Endothelial cell of umbilical vein (primary cell): Measurements from ENCODE around the gene BEAN1. TPM values are rescaled to one million over a fixed set of nuclear protein-coding genes. Genes with fewer than 3 reads are reported as not detected.

Experiments
- BruUV-seq: library from RNA; stranded (reverse); fragments of 400-500 nt; replicated peaks from 2 replicates; lab custom pipeline; 2021; lab: Mats Ljungman, UMichigan
- CTCF ChIA-PET: fragments of 300-600, 350-600 bp; sonication (Branson Sonifier 250); formaldehyde crosslinking; loops from one replicate; lab custom pipeline; 2021; ENCODE audit warnings: antibody characterized with exemption, inconsistent platforms; lab: Charles Lee
- POLR2A ChIA-PET: fragments of 300-600, 350-600 bp; sonication (Branson Sonifier 250); formaldehyde crosslinking; loops from one replicate; lab custom pipeline; 2021; ENCODE audit warnings: antibody characterized with exemption, inconsistent platforms; lab: Charles Lee
- DNase-seq: peaks from one replicate; pipeline ENCODE4 v3.0.0-alpha.2; 2011; ENCODE audit warnings: low read depth, low spot score
- FAIRE-seq: peaks from 2 replicates; lab custom pipeline; 2011; peaks lifted over from hg19 to GRCh38; lab: Jason Lieb, UNC
- H2AFZ ChIP-seq: 2 replicates; pipeline ENCODE4 v1.6.0; 2012; ENCODE audit warnings: low read depth, low read length, control low read depth, inconsistent platforms
- H3K27ac ChIP-seq: 2 replicates; pipeline ENCODE4 v1.5.1; 2011; ENCODE audit warnings: low read depth, mild to moderate bottlenecking, control low read depth, low read length, moderate library complexity; ENCODE audit not compliant: insufficient read depth
- H3K27me3 ChIP-seq, 2 experiments: 2 replicates each; pipeline versions ENCODE4 v1.6.0 to v1.6.1; 2011; ENCODE audit warnings: low read length in 2 of 2, mixed read lengths in 1 of 2; ENCODE audit not compliant: control insufficient read depth in 2 of 2, insufficient read depth in 2 of 2
- H3K36me3 ChIP-seq, 2 experiments: 2 replicates in 1 of 2; 3 replicates in 1 of 2; pipeline ENCODE4 v1.5.1; 2011; ENCODE audit warnings: low read length in 2 of 2, mild to moderate bottlenecking in 1 of 2, moderate library complexity in 1 of 2; ENCODE audit not compliant: control insufficient read depth in 2 of 2, insufficient read depth in 2 of 2; ENCODE audit errors: extremely low read depth in 1 of 2
- H3K4me1 ChIP-seq: 3 replicates; pipeline ENCODE4 v1.5.1; 2011; ENCODE audit warnings: mild to moderate bottlenecking, low read length; ENCODE audit not compliant: control insufficient read depth, insufficient read depth; ENCODE audit errors: extremely low read depth
- H3K4me2 ChIP-seq: 2 replicates; pipeline ENCODE4 v1.6.1; 2011; ENCODE audit warnings: low read length, control low read depth, mixed read lengths; ENCODE audit not compliant: insufficient read depth
- H3K4me3 ChIP-seq, 3 experiments: fragments of 200-600 bp in 1 of 3; sonication (generic), shearing (Covaris generic) in 1 of 3; replicated peaks in 1 of 3; 2 replicates each; pipeline ENCODE4 v1.5.1; 2011 to 2016; ENCODE audit warnings: control low read depth in 3 of 3, low read length in 3 of 3, mild to moderate bottlenecking in 2 of 3, inconsistent platforms in 1 of 3, low read depth in 1 of 3, moderate library complexity in 1 of 3; ENCODE audit not compliant: insufficient read depth in 1 of 3
- H3K79me2 ChIP-seq: 2 replicates; pipeline ENCODE4 v1.6.0; 2012; ENCODE audit warnings: low read length, inconsistent platforms; ENCODE audit not compliant: control insufficient read depth, insufficient read depth
- H3K9ac ChIP-seq: replicated peaks from 2 replicates; pipeline ENCODE3; 2011; ENCODE audit warnings: low read length, control low read depth; ENCODE audit not compliant: insufficient read depth; ENCODE audit errors: extremely low read depth
- H3K9me1 ChIP-seq: replicated peaks from 3 replicates; pipeline ENCODE4 v1.6.0; 2011; ENCODE audit warnings: mild to moderate bottlenecking, low read length; ENCODE audit not compliant: control insufficient read depth, insufficient read depth; ENCODE audit errors: extremely low read depth
- H3K9me3 ChIP-seq: replicated peaks from 2 replicates; pipeline ENCODE4 v1.5.1; 2012; ENCODE audit warnings: low read length, inconsistent platforms; ENCODE audit not compliant: control insufficient read depth, insufficient read depth
- H4K20me1 ChIP-seq: replicated peaks from 2 replicates; pipeline ENCODE3; 2011; ENCODE audit warnings: mild to moderate bottlenecking, low read length; ENCODE audit not compliant: control insufficient read depth, insufficient read depth; ENCODE audit errors: extremely low read depth
- CTCF ChIP-seq, 2 donors: IDR thresholded peaks; 1 replicate in 1 of 2; 2 replicates in 1 of 2; pipeline ENCODE4 v1.5.1; 2011; ENCODE audit warnings: low read length in 2 of 2, mild to moderate bottlenecking in 2 of 2, moderate library complexity in 2 of 2, control low read depth in 1 of 2, inconsistent platforms in 1 of 2, low read depth in 1 of 2; ENCODE audit not compliant: insufficient read depth in 1 of 2; ENCODE audit errors: extremely low read depth in 1 of 2
- EZH2 ChIP-seq: IDR thresholded peaks from 2 replicates; pipeline ENCODE4 v1.6.1; 2012; ENCODE audit warnings: borderline replicate concordance, low read depth, mild to moderate bottlenecking, moderate library complexity, low read length, inconsistent platforms; ENCODE audit not compliant: severe bottlenecking
- FOS ChIP-seq: IDR thresholded peaks from 2 replicates; pipeline ENCODE4 v1.6.1; 2011; ENCODE audit warnings: mild to moderate bottlenecking, low read length, moderate library complexity, borderline replicate concordance; ENCODE audit not compliant: insufficient read depth
- GATA2 ChIP-seq: IDR thresholded peaks from 2 replicates; pipeline ENCODE4 v1.7.0; 2011; ENCODE audit warnings: low read depth, mild to moderate bottlenecking, moderate library complexity, mixed read lengths, low read length; ENCODE audit not compliant: insufficient read length, insufficient read depth
- JUN ChIP-seq: IDR thresholded peaks from 2 replicates; pipeline ENCODE4 v1.6.1; 2011; ENCODE audit warnings: borderline replicate concordance, low read depth; ENCODE audit not compliant: insufficient read length, insufficient read depth
- MAX ChIP-seq: IDR thresholded peaks from 2 replicates; pipeline ENCODE4 v1.6.1; 2011; ENCODE audit not compliant: insufficient read depth, insufficient read length
- MYC ChIP-seq: IDR thresholded peaks from one replicate; pipeline ENCODE4 v1.6.1; 2011; ENCODE audit warnings: mild to moderate bottlenecking, low read depth, low read length
- POLR2A ChIP-seq: IDR thresholded peaks from 2 replicates; pipeline ENCODE4 v1.6.1; 2012; ENCODE audit warnings: low read depth, mild to moderate bottlenecking, control low read depth, low read length
- POLR2AphosphoS5 ChIP-seq: IDR thresholded peaks from 2 replicates; pipeline ENCODE4 v1.6.1; 2012; ENCODE audit warnings: low read depth, mild to moderate bottlenecking, control low read depth, low read length, moderate library complexity; ENCODE audit not compliant: insufficient read depth
- dilution Hi-C: fragments of 300-500 bp; cut with MboI; formaldehyde crosslinking; loops from one replicate; pipeline ENCODE4 v1.15.0; 2019; ENCODE audit warnings: low sequenced_read_pairs; ENCODE audit not compliant: extremely low pct_ligation_motif_present
- intact Hi-C: fragments of 100-400 bp; cut with micrococcal nuclease; formaldehyde crosslinking; loops from one replicate; pipeline ENCODE4 v1.10.0; 2022
- polyA plus RNA-seq, 4 experiments: library from polyadenylated mRNA; depleted of rRNA in 3 of 4; stranded (reverse) in 3 of 4; unstranded in 1 of 4; fragments of >200 nt; gene quantifications; 2 replicates each; pipeline versions ENCODE4 v1.2.1 to v1.2.3, GENCODE V29; 2011 to 2012; ENCODE audit warnings: missing spikeins in 1 of 4
- total RNA-seq: library from RNA; stranded (reverse); gene quantifications from 2 replicates; pipeline ENCODE4 v1.2.3, GENCODE V29; 2021

The BEAN1 gene
- total and polyA plus RNA-seq, 2 donors (not counting 3 experiments of a cell fraction or from before 2014, with no cell fraction given) = not detected

- FAIRE-seq (no peak), DNase-seq (no peak)
- Histone ChIP-seq H3K36me3 (no peaks in the 10 kb centered on the region), H3K27ac (no peak overlapping the region), H3K79me2 (no peaks in the 10 kb centered on the region), H3K4me3 (no peak overlapping the region), H4K20me1 (no peaks in the 10 kb centered on the region), H3K9ac (no peak overlapping the region), H3K4me1 (peaks cover 5% of the 10 kb centered on the region), H3K9me1 (no peaks in the 10 kb centered on the region), H3K4me2 (no peak overlapping the region), H3K9me3 (no peaks in the 10 kb centered on the region), H2AFZ (no peak overlapping the region), H3K27me3 (peaks cover 0 to 8% of the 10 kb centered on the region in 2 experiments)
- POLR2A ChIA-PET = interaction anchor here (0.7 kb wide), 1 partner anchor 39 kb away, joined by 3 read pairs; no protein-coding TSS in a partner anchor
- dilution Hi-C loops = no loop called here
- BruUV-seq = no TSS peak
- TF ChIP-seq FOS = no peak
- TF ChIP-seq MAX = no peak
- no peak for TF ChIP-seq MYC
- TF ChIP-seq POLR2A = no peak
- no peak for TF ChIP-seq POLR2AphosphoS5
- no peak for TF ChIP-seq EZH2
- TF ChIP-seq GATA2 = no peak
- TF ChIP-seq JUN = no peak
- no peak for TF ChIP-seq CTCF (IDR thresholded peaks at IDR 0.05; ENCODE audit: extremely low read depth in 1 of 2, insufficient read depth in 1 of 2, low read depth in 1 of 2, low read length in 2 of 2)
- CTCF ChIA-PET = interaction anchor here (0.8 to 3.4 kb wide), 12 partner anchors 10 to 158 kb away, joined by 3 to 18 read pairs (median 4); no protein-coding TSS in a partner anchor
- intact Hi-C loops = loop anchor here (5.0 kb wide), 1 partner anchor 50 kb away; the partner anchor contains the start of gene BEAN1
Measured at GRCh38 chr16:66477028-66477515, 50.0 kb downstream of the BEAN1 start.
